GM12891 (cell line): ENCODE measurements around the gene ZSWIM5. TPM values are rescaled to one million over a fixed set of nuclear protein-coding genes. Genes with fewer than 3 reads are reported as not detected.
"Not testable (repeated sequence)": the region's sequence is repeated elsewhere in the genome, so short reads cannot be mapped to it uniquely, and the experiment has no call there.

Experiments used
- DNase-seq: peaks from one replicate; pipeline ENCODE4 v3.0.0; 2011; ENCODE audit warnings: low spot score; ENCODE audit not compliant: insufficient read length
- FAIRE-seq: peaks from 2 replicates; lab custom pipeline; 2011; peaks lifted over from hg19 to GRCh38; lab: Jason Lieb, UNC
- PAX5 ChIP-seq: IDR thresholded peaks from 2 replicates; pipeline ENCODE4 v1.6.1; 2011; ENCODE audit warnings: low read length, moderate library complexity, mild to moderate bottlenecking; ENCODE audit not compliant: insufficient read depth, severe bottlenecking
- POLR2A ChIP-seq: IDR thresholded peaks from 2 replicates; pipeline ENCODE4 v1.6.1; 2011; ENCODE audit warnings: low read depth, low read length, control low read depth
- POLR2AphosphoS5 ChIP-seq: IDR thresholded peaks from 2 replicates; pipeline ENCODE4 v1.6.1; 2011; ENCODE audit warnings: low read depth, low read length, control low read depth
- POU2F2 ChIP-seq: IDR thresholded peaks from 2 replicates; pipeline ENCODE4 v1.6.1; 2011; ENCODE audit warnings: low read depth, mild to moderate bottlenecking, control low read depth, low read length, moderate library complexity
- SPI1 ChIP-seq: IDR thresholded peaks from 2 replicates; pipeline ENCODE4 v1.6.1; 2011; ENCODE audit warnings: low read depth, low read length, control low read depth
- TAF1 ChIP-seq: IDR thresholded peaks from 2 replicates; pipeline ENCODE4 v1.6.1; 2011; ENCODE audit warnings: low read depth, low read length, control low read depth
- polyA plus RNA-seq: library from polyadenylated mRNA; unstranded; fragments of >200 nt; gene quantifications from one replicate; pipeline ENCODE4 v1.2.1, GENCODE V29; 2012; ENCODE audit warnings: low read depth, missing spikeins, inconsistent platforms; ENCODE audit not compliant: missing spikeins

Gene ZSWIM5
- 0.06 TPM for polyA plus RNA-seq

- DNase-seq (peak; percentile 74), FAIRE-seq (peak; percentile 95)
- TF ChIP-seq SPI1 (no peak), POLR2AphosphoS5 (no peak), PAX5 (no peak), TAF1 (no peak), POU2F2 (no peak), POLR2A (no peak)
Measured at GRCh38 chr1:45205910-45206721, at the start of gene ZSWIM5. TSS of gene ZSWIM5 (minus strand) at chr1:45206605. CDS start at chr1:45206350, 255 bp downstream.

- DNase-seq (no peak), FAIRE-seq (no peak)
- TF ChIP-seq POU2F2 (no peak), POLR2AphosphoS5 (no peak), TAF1 (no peak), SPI1 (no peak), PAX5 (no peak), POLR2A (no peak)
Measured at GRCh38 chr1:45254490-45254889, 48.1 kb upstream of the ZSWIM5 start.

GRCh38 chr1:45250544-45250943 is 44.1 kb upstream of the ZSWIM5 start:
- no peak for FAIRE-seq
- DNase-seq = no peak
- no peak for TF ChIP-seq PAX5
- no peak for TF ChIP-seq SPI1
- TF ChIP-seq TAF1 = no peak
- no peak for TF ChIP-seq POLR2AphosphoS5
- TF ChIP-seq POLR2A = no peak
- TF ChIP-seq POU2F2 = no peak

DNA sequence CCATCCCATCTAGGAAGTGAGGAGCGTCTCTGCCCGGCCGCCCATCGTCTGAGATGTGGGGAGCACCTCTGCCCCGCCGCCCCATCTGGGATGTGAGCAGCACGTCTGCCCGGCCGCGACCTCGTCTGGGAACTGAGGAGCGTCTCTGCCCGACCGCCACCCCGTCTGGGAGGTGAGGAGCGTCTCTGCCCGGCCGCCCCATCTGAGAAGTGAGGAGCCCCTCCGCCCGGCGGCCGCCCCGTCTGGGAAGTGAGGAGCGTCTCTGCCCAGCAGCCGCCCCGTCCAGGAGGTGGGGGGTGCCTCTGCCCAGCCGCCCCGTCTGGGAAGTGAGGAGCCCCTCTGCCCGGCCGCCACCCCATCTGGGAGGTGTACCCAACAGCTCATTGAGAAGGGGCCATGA is 41.6 kb upstream of the ZSWIM5 start:
- not testable (repeated sequence) for DNase-seq, FAIRE-seq

DNA sequence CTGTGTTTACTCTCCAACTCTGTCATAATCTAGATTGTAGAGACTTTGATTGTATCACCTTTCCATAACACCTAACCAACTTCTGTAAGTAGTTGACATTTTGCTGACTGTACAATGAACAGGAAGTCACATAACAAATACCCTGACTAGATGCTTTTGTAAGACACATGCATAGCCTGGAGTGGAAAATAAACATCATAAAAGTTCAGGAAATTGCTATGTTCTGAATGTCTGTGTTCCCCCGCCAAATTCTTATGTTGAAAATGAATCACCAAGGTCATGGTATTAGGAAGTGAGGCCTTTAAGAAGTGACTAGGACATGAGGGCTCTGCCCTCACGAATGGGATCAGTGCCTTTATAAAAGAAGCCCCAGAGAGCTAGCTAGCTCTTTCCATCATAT is 40.4 kb upstream of the ZSWIM5 start:
- DNase-seq (no peak), FAIRE-seq (no peak)
- no peak for TF ChIP-seq TAF1
- TF ChIP-seq POLR2A = no peak
- TF ChIP-seq SPI1 = no peak
- TF ChIP-seq POLR2AphosphoS5 = no peak
- no peak for TF ChIP-seq POU2F2
- TF ChIP-seq PAX5 = no peak

DNA sequence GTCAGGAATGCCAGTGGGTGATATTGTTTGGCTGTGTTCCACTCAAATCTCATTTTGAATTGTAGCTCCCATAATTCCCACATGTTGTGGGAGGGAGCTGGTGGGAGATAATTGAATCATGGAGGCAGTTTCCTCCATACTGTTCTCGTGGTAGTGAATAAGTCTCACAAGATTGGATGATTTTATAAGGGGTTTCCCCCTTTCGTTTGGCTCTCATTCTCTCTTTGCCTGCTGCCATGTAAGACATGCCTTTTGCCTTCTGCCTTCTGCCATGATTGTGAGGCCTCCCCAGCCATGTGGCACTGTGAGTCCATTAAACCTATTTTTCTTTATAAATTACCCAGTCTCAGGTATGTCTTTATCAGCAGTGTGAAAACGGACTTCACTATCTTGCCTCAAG is 40.0 kb upstream of the ZSWIM5 start:
- DNase-seq, FAIRE-seq: not testable (repeated sequence)

- no peak for DNase-seq
- no peak for FAIRE-seq
- TF ChIP-seq POLR2AphosphoS5 (no peak), TAF1 (no peak), PAX5 (no peak), SPI1 (no peak), POLR2A (no peak), POU2F2 (no peak)
Measured at GRCh38 chr1:45244660-45245059, 38.3 kb upstream of the ZSWIM5 start.

- FAIRE-seq = no peak
- TF ChIP-seq TAF1 (no peak), POLR2AphosphoS5 (no peak), POLR2A (no peak), POU2F2 (no peak), PAX5 (no peak), SPI1 (no peak)
- no peak for DNase-seq
Measured at GRCh38 chr1:45243476-45244343, 37.3 kb upstream of the ZSWIM5 start.

- FAIRE-seq = no peak
- no peak for DNase-seq
- TF ChIP-seq PAX5 (no peak), SPI1 (no peak), POLR2AphosphoS5 (no peak), POLR2A (no peak), POU2F2 (no peak), TAF1 (no peak)
Measured at GRCh38 chr1:45238846-45239245, 32.4 kb upstream of the ZSWIM5 start.
